ENCODE data around the gene HIP1R.

Gene HIP1R

DNA sequence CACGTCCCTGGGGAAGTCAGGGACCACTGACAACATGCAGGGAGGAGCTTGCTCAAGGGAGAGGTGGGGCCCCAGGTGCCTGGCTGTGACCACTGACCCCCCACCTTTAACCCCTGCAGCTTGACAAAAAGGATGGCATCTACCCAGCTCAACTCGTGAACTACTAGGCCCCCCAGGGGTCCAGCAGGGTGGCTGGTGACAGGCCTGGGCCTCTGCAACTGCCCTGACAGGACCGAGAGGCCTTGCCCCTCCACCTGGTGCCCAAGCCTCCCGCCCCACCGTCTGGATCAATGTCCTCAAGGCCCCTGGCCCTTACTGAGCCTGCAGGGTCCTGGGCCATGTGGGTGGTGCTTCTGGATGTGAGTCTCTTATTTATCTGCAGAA is 26.3 kb downstream of the HIP1R start:
- no peak for DNase-seq (ENCODE audit: low spot score)

DNA sequence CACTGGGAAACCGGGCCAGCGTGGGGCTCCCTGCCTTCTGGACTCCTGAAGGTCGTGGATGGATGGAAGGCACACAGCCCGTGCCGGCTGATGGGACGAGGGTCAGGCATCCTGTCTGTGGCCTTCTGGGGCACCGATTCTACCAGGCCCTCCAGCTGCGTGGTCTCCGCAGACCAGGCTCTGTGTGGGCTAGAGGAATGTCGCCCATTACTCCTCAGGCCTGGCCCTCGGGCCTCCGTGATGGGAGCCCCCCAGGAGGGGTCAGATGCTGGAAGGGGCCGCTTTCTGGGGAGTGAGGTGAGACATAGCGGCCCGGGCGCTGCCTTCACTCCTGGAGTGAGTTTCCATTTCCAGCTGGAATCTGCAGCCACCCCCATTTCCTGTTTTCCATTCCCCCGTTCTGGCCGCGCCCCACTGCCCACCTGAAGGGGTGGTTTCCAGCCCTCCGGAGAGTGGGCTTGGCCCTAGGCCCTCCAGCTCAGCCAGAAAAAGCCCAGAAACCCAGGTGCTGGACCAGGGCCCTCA is 26.9 kb downstream of the HIP1R start:
- no peak for DNase-seq (ENCODE audit: low spot score)

DNA sequence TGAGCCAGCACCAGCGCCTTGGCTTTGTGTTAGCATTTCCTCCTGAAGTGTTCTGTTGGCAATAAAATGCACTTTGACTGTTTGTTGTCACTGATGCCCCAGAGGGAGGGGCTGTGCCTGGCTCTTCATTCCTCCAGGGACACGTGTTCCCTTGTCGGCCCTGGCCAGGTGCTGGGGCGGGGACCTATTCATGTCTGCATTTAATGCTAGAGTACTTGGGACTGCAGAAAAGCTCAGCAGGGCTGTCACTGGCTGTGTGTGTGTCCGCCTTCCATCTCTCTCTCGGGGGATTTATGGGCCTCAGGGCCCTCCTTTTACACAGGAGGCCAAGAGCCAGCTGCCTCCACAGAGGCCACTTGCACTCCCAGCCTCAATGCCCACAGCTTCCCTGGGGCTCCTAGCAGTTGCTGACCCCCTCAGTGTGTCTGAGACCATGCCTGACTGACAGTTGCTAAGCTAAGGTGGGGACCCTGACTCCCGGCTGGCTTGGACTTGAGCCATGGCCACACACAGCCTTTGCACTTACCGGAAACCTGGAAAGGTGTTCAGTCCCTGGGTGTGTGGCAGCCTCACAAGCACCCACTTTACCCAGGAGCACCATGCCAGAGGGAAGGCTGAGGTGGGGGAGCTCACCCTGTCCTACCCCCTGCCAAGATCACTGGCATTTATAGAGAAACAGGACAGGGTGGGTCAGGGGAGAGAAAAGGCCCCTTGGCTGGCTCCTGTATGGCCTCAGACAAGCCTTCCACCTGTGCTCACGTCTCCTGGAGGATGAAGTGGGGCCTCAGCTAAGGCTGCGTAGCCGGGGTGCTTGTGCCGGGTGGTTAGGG is 27.8 kb downstream of the HIP1R start:
- peak; percentile 71 for DNase-seq (ENCODE audit: low spot score)

DNA sequence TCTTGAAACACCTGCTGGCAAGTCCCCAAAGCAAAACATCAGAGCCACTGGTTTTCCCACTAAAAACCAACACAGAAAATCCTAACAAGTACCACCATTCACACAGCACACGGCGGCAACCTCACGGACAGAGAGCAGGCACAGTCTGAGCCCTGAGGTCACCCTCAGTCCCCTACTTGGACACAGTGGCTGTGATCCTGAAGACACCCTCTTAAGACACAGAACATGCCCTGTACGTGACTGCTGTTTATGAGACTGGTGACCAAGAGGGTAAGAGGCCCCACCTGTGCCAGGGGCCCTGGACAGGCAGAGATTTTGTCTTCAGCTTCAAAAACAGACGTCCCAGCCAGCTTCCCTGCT is 29.6 kb downstream of the HIP1R start:
- no peak for DNase-seq (ENCODE audit: low spot score)

DNA sequence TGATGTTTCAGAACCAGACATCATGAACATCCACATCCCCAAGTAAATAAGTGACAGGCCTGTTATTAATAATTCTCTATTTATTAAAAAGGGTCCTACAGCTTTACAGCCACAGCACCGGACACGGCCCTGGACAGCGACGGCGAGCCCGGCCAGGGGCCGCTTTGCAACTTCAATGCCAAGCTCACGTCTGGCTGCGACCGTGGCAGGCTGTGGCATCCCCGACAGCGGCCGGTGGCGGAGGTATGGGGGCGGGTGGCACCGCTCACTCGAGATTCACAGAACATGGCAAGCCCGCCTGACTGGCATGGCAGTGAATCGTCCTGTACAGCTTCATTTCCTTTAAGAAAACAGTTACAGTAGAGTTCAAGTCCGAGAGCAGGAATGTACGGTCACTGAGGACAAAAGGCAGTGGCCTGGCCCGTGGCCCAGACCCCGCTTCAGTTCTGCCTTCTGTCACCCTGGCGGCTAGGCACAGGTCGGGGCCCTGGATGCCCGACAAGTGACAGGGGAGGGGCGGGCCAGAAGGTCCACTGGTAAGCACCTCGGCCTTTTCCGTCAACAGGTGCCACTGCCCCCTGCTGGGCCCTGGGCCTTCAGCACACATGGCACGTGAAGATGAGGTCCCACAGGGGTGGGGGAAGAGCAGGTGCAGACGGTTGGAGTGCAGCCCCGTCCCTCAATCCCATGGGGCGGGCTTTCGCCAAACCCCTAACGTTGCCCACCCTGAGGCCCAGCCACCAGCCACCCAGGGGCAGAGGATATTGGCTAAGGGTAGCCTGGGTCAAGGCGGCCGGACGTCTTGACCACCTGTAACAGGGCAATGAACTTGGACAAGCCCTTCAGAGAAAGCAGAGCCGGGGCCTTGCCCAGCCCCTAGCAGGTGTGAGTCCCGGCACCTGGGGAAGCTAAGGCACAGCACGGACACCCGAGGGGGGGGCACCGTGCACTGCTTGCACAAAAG is 30.3 kb downstream of the HIP1R start:
- DNase-seq (ENCODE audit: low spot score): peak; percentile 70

DNA sequence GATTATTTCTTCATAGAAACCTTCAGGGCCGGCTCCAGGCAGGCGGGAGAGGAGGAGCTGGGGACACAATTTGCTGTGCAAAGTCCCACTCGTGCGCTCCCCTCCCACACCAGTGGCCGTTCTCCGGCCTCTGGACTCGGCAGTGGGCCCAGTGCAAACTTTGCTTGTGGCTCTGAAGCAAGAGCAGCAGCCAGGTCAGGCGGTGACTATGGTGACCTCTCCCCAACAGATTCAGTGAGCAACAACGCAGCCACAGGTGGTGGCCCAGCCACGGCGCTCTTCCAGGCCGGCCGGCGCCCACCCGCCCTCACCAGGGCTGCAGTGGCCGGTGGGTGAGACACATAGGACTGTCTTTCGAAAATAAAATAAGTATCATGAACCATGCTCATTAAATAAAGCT is 31.1 kb downstream of the HIP1R start:
- DNase-seq (ENCODE audit: low spot score): no peak

DNA sequence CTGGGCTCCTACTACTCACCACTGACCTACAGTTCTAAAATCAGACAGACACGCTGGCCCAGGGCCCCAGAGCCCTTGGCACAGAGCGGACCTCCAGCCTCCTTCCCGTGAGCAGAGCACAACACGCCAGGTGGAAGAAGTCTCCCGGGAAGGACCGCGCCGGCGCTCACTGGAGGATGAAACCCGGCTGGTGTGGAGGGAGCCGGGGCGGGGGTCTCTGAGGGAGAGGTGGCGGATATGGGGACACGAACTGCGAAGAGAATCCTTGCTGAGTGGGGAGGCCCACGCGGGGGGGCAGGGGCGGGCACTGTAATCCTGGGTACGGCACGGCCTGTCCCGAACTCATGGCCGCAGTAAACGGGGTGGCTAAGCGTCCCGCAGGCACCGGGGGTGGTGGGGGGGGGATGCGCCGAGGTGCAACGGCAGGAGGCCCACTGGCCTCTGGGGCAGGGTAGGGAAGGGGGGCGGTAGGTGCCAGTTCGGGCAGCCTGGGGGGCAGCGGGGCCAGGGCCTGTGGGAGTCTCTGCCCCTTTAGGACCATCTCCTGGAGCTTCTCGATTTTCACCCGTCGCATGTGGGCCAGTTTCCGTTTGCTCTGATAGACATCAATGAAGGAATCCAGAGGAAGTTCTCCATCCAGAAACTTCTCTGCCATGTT is 31.8 kb downstream of the HIP1R start:
- DNase-seq (ENCODE audit: low spot score): no peak

DNA sequence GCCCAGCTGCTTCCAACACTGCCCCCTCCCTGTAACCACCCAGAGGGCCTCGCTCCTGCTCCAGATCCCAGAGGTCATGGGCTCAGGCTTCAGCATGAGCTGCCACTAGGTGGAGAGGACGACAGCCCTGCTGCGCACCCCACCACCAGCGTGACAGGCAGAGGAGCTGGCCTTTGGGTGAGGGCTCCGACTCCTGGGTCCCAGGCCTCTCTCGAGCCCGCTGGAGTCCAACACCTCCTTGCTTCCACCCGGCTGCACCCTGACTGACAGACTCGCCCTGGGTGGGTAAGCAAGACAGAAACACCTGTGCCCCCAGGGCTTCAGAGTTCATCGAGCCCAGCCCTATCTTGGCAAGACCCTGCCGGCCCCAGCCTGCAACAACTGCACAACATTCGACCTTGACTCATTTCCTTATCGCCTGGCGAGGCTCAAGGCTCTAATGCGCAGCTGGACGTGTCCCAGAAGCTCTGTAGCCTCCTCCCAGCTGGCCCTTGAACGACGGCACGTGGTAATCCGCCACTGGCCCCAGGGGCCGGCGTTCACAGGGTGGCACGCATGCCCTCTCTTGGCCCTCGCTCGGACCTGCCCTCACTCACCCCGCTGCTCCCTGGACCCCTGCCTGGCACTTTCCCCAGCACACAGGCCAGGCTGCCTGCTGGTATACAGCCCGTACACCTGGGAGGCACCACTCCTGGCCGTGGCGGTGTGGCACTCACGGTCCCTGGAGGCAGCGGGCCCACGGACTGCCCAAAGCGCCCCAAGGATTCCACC is 32.6 kb downstream of the HIP1R start:
- DNase-seq (ENCODE audit: low spot score): peak; percentile 85

DNA sequence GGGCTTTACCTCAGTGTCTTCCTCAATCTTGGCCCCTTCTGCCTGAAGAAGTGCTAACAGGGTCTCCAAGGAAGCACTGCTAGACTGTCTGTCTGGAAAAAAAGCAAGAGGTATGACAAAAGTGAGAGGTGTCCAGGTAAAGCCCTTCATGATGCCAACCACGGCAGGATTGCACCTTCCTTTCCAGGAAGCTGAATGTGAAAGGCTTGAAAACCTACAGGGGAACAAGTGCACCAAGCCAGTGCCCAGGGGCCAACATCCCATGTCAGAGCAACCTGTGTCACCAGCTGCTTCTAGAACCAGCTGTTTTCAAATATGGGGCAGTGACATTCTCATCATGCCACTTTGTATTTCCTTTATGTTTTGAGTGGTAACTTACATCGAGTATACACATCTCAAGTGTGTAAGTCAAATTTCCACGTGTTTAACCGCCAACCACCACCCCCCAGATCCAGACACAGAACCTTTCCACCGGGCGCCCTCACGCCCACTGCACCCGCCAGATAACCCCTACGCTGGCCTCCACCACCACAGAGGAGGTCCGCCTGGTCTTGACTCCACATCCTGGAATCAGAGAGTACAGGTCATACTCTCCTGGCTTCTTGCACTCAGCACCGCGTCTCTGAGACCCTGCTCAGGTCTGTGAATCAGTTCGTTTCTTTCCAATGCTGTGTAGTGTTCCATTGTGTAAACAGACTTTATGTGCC is 33.4 kb downstream of the HIP1R start:
- no peak for DNase-seq (ENCODE audit: low spot score)

DNA sequence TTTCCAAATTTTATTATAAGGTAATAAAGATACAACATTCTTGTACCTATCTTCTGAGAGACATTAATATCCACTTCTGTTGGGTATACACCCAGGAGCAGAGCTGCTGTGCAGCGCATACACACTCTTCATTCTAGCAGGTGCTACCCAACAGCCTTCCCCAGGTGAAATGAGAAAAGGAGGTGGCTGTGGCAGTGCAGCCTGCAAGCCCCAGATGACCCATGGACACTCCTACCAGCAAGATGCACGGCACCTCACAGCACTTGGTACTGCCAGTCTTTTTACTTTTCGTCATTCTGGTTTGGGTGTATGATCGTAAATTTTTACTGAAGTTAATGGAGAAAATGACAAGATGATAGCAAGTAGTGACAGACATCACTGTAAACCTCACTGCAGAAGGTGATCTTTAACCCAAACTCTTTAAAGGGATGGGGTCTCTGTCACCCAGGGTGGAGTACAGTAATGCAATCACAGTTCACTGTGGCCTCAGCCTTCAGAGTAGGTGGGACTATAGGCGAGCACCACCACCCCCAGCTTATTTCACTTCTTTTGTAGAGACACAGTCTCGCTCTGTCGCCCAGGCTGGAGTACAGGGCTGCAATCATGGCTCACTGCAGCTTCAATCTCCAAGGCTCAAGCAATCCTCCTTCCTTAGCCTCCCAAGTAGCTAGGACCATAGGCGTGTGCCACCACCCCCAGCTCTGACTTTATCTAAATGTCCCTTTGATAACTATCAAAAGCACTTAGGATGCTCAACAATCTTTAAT is 34.1 kb downstream of the HIP1R start:
- no peak for DNase-seq (ENCODE audit: low spot score)

DNA sequence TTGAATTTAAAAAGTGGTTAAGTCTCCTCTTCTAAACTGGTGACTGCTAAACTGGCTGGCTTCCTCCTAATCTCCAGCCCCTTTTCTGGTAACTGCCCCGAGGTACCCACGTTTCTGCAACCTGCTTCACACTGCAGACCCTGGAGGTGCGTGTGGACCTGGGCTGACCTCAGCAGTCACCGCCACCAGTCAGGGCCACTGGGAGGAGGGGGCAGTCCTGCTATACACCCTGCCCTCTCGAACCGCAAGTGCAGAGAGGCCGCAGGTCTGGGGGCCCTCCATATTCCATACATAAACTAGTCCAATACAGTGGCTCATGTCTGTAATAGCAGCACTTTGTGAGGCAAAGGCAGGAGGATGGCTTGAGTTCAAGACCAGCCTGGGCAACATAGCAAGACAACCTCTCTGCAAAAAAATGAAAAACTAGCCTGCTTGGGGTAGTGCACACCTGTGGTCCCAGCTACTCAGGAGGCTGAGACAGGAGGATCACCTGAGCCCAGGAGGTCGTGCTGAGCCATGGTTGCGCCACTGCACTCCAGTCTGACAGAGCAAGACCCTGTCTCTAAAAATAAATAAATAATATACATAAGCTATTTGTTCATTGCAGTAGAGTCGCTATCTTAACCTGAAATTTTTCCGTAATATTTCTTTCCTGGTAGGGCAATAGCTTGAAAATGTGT is 35.0 kb downstream of the HIP1R start:
- no peak for DNase-seq (ENCODE audit: low spot score)

DNA sequence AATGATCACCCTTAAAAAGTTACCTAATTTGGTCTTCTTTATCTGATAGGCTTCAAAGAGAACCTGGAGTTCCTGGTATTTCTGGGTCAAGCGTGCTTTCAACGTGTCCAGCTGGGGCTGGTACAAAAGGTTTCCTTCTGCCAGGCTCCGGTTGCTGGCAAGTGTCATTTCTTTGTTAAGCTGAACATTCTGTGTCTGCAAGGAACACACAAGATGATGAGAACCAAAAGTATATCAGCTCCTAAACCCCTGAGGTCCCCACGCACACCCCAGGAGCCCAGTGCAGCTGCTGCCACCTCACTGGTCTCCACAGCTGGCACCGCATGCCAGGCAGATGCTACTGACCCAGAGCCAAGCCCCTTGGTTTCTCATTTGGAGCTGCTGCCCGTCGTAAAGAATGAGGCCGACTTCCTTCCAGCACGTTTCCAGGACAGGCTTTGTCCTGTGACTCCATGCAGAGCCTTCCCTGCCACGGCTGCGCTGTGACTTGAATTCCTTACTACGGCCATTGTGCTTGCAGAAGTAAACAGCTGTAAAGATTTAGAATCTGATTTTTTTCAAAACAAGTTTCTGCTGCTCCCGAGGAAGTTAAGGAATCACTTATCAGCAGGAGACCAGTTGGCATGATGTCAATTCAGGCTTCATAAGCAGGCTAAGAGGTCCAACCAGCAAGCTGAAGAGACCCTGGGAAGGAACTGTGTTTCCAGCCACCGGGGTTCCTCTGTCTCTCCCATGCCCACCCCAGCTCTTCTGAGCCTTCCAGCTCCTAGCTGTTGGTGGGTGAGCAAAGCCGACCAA is 35.8 kb downstream of the HIP1R start:
- no peak for DNase-seq (ENCODE audit: low spot score)

DNA sequence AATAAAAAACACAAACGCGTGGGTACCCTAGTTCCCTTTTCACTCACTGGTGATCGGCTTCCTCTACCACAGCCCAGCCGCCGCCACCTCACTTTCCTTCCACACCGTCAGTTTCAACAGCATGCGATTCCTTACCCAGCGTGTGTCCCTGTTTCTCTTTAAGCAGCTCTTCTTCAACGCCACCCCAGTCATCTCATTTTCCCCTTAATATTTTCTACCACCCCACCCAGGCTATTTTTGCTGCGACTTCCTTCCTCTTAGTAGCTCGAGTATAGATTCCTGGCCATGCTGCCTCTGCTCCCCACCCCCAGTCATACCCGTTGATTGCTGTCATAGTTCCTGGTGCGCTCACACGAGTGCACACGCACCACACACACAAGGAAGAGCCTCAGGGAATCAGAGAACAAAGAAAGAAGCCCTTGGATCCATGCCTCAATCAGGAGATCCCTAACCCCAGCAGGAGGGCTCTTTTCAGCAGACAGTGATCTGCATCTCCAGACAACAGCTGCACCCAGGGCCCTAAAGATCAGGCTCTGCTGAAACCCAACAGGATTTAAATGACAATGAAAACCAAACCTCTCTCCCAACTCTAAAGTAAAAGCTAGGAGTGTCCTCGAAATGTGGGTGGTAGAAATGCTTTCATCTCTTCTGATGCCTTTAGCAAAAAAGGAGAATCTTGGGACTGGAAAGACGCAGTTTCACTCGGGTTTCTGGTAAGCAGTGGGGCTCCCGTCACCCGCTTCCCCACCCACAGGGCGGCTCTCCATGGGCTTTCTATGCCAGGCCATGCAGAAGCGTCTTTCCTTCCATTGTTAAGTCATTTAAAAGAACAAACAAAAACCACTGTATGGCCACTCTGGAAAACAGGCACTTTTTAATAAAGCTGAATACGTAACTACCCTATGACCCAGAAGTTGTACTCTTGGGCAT is 36.9 kb downstream of the HIP1R start:
- DNase-seq (ENCODE audit: low spot score): peak; percentile 93

DNA sequence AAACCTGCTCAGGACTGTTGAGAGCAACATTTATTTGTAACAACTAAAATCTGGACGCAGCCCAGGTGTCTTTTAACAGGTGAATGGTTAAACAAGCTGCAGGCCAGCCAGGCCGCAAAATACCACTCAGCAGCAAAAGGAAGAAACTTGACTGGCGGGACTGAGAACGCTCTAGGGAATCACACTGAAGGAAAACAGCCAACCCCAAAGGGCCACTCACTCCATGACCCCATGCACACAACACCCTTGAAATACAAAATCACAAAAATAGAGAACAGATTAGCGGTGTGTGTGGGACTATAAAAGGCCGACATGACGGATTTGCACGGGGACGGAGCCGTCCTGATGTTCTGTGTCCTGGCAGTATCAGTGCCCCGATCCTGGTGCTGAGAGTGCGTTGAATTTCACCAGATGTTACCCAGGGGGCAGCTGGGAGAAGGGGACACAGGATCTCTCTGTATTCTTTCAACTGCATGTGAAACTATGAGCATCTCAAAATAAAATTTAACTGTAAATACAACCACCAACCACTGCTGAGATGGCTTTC is 37.6 kb downstream of the HIP1R start:
- DNase-seq (ENCODE audit: low spot score): peak; percentile 52

DNA sequence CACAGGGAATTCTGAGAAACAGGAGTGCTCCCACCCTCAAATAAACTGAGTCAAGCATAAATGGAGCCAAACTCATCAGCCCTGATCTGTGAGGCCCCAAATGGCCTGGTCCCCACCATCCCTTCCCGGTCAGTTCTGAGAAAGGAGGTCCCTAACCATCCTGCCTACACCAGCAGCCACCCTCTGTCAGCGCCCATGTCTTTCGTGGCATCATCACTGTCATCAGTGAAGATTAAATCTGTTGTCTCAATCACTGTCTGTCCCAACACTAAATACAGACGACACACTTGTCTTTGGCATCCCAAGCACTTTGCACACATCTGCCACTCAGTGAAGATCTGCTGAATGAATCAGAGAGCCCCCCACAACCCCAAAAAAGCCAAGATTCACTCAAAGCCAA is 38.3 kb downstream of the HIP1R start:
- DNase-seq (ENCODE audit: low spot score): no peak

DNA sequence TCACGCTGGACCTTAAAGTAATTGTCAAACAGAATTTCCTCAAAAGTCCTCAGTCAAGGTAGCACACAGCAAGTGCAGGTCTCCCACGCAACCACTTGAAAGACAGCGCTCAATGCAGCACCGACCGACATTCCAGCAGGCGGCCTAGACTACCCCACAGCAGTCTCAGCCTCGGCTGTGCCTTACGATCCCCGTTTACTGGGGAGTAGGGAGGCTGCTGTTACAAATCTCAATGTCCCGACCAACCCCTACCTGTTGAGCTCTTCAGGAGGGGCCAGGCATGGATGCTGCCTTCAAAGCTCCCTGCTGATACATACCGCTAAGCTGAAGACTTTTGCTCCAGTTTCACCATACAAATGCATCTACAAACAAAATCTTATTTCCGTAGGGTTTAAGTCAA is 38.8 kb downstream of the HIP1R start:
- DNase-seq (ENCODE audit: low spot score): no peak

DNA sequence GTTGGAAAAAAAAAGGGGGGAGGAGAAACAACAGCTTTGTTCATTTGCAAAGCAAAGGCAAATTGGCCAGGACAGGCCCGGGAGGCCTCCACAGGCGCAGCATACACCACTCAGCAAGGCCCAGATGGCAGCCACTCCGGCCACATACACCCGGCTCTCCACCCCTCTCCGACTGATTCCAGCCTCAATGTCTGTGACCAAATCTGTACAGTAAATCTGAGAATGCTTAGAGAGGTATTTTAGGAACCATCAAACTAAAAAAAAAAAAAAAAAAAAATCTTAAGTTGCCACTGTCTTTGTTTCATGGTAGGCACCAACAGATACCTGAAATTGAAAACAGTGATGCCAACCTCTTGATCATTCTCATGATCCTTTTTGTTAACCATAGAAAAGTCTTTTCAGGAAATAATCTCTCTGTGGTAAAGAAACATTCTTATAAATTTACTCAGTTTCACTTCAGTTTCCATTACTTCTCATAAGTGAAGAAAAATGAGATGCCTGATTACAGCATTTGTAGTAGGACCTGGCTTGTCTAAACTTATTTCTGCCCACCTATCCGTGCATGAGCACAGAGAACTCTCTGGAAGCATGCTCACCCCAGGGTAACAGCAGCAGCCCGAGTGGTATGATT is 40.4 kb downstream of the HIP1R start:
- DNase-seq (ENCODE audit: low spot score): no peak
